Neural progenitor cell (in vitro differentiated cells): ENCODE results near the gene PMEPA1. TPM values are rescaled to one million over a fixed set of nuclear protein-coding genes. Genes with fewer than 3 reads are reported as not detected.

Experiments
- DNase-seq: peaks from one replicate; pipeline ENCODE4 v3.0.0-alpha.2; 2016; ENCODE audit warnings: low spot score
- H2AFZ ChIP-seq: fragments of 200-600 bp; sonication (generic); replicated peaks from 2 replicates; pipeline ENCODE4 v1.6.1; 2016; ENCODE audit warnings: antibody characterized with exemption
- H3F3A ChIP-seq: fragments of 200-600 bp; sonication (generic); 2 replicates; pipeline ENCODE4 v1.6.1; 2016; ENCODE audit warnings: antibody characterized with exemption, low read depth
- H3K27ac ChIP-seq: fragments of 200-600 bp; sonication (generic); 2 replicates; pipeline ENCODE4 v1.5.1; 2016; ENCODE audit warnings: mild to moderate bottlenecking
- H3K27me3 ChIP-seq: fragments of 200-600 bp; sonication (generic); 2 replicates; pipeline ENCODE4 v1.6.1; 2016; ENCODE audit warnings: mild to moderate bottlenecking, moderate library complexity
- H3K36me3 ChIP-seq: fragments of 200-600 bp; sonication (generic); 2 replicates; pipeline ENCODE4 v1.5.1; 2016
- H3K4me1 ChIP-seq: fragments of 200-600 bp; sonication (generic); 2 replicates; pipeline ENCODE4 v1.6.1; 2016; ENCODE audit warnings: mixed run types
- H3K4me2 ChIP-seq: fragments of 200-600 bp; sonication (generic); 2 replicates; pipeline ENCODE4 v1.6.1; 2016
- H3K4me3 ChIP-seq: fragments of 200-600 bp; sonication (generic); 2 replicates; pipeline ENCODE4 v1.5.1; 2016
- H3K79me2 ChIP-seq: fragments of 200-600 bp; sonication (generic); 2 replicates; pipeline ENCODE4 v1.6.1; 2016; ENCODE audit warnings: low read depth
- H3K9ac ChIP-seq: fragments of 200-600 bp; sonication (generic); 2 replicates; pipeline ENCODE4 v1.6.1; 2016
- H3K9me3 ChIP-seq: fragments of 200-600 bp; sonication (generic); 2 replicates; pipeline ENCODE4 v1.5.1; 2016; ENCODE audit warnings: low read depth
- H4K20me1 ChIP-seq: fragments of 200-600 bp; sonication (generic); 2 replicates; pipeline ENCODE4 v1.6.1; 2016; ENCODE audit warnings: low read depth
- H3K27ac Mint-ChIP-seq: 3 replicates; pipeline ENCODE4 v1.8.0; 2021; ENCODE audit warnings: mixed read lengths
- H3K27me3 Mint-ChIP-seq: 2 replicates; pipeline ENCODE4 v1.8.0; 2022; ENCODE audit warnings: low read depth, mild to moderate bottlenecking, inconsistent platforms, moderate library complexity, mixed read lengths; ENCODE audit not compliant: insufficient read depth
- H3K36me3 Mint-ChIP-seq: 3 replicates; pipeline ENCODE4 v1.8.0; 2021; ENCODE audit warnings: mixed read lengths
- H3K4me1 Mint-ChIP-seq: 3 replicates; pipeline ENCODE4 v1.8.0; 2021; ENCODE audit warnings: mixed read lengths
- H3K4me3 Mint-ChIP-seq: 3 replicates; pipeline ENCODE4 v1.8.0; 2021; ENCODE audit warnings: mild to moderate bottlenecking, moderate library complexity, mixed read lengths
- H3K9me3 Mint-ChIP-seq: 3 replicates; pipeline ENCODE4 v1.8.0; 2020; ENCODE audit warnings: mixed read lengths
- EZH2 ChIP-seq: fragments of 200-600 bp; sonication (generic); IDR thresholded peaks from 2 replicates; pipeline ENCODE4 v1.6.1; 2017; ENCODE audit warnings: antibody characterized with exemption, mild to moderate bottlenecking, moderate library complexity
- EZH2phosphoT487 ChIP-seq: fragments of 200-600 bp; sonication (generic); IDR thresholded peaks from 2 replicates; pipeline ENCODE4 v1.6.1; 2017; ENCODE audit warnings: antibody characterized with exemption
- total RNA-seq: library from RNA; depleted of rRNA; stranded (reverse); fragments of >200 nt; gene quantifications from 2 replicates; pipeline ENCODE4 v1.2.3, GENCODE V29; 2015; ENCODE audit warnings: low replicate concordance
- TF ChIP-seq, protein P1 (sequence below): fragments of 200-600 bp; sonication (generic); IDR thresholded peaks from 2 replicates; pipeline ENCODE4 v1.5.1; 2017; ENCODE audit warnings: antibody characterized with exemption, mild to moderate bottlenecking

The PMEPA1 gene
- total RNA-seq, 1 donor from 2014 or later: 1.7 TPM

DNA sequence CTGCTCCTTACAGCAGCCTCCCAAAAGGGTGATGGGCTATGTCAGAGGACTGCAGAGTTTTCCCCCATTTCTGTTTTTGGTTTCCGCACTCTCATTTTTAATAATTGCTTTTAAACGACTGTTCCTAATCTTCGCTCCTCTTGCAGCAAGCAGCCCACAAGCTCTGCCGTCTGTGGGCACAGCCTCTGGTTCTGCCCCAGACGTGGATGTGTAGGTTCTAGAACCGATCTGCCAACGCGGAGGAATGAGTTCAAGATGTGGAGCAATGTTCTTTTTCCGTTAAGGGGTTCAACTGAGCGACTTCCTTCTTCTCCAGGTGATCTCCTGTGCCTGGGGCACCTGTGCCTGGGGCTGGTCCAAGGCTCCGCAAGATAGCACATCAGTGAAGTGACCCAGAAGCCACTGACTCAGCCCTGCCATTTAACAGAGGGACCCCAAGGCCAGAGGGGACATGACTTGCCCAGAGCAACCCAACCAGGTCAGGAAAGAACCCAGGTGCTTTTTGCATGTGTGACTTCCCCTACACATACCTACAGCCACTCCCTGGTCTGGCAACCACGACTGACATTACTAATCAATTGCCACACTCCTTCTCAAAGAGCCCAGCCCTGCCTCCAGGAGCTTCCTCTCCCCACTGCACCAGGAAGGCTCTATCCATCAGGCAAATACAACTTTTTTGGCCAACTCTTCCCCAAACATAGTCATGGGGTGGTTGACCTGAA lies 22.7 kb downstream of the PMEPA1 start:
- TF ChIP-seq, protein P1, sequence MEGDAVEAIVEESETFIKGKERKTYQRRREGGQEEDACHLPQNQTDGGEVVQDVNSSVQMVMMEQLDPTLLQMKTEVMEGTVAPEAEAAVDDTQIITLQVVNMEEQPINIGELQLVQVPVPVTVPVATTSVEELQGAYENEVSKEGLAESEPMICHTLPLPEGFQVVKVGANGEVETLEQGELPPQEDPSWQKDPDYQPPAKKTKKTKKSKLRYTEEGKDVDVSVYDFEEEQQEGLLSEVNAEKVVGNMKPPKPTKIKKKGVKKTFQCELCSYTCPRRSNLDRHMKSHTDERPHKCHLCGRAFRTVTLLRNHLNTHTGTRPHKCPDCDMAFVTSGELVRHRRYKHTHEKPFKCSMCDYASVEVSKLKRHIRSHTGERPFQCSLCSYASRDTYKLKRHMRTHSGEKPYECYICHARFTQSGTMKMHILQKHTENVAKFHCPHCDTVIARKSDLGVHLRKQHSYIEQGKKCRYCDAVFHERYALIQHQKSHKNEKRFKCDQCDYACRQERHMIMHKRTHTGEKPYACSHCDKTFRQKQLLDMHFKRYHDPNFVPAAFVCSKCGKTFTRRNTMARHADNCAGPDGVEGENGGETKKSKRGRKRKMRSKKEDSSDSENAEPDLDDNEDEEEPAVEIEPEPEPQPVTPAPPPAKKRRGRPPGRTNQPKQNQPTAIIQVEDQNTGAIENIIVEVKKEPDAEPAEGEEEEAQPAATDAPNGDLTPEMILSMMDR: no peak
- TF ChIP-seq EZH2 (no peak), EZH2phosphoT487 (no peak)
- H3K4me2 ChIP-seq: no peak overlapping the region
- H3K27me3 Mint-ChIP-seq: peaks cover 17% of the 10 kb centered on the region
- H3K9ac ChIP-seq: no peak overlapping the region
- H3K27ac ChIP-seq: no peak overlapping the region
- peak overlapping the region; percentile 66 for H3K4me3 Mint-ChIP-seq
- H3K4me1 Mint-ChIP-seq: peaks cover 67% of the 10 kb centered on the region
- no peaks in the 10 kb centered on the region for H3K27me3 ChIP-seq
- H3K79me2 ChIP-seq: no peaks in the 10 kb centered on the region
- no peaks in the 10 kb centered on the region for H3K9me3 ChIP-seq
- H2AFZ ChIP-seq: no peak overlapping the region
- no peaks in the 10 kb centered on the region for H3F3A ChIP-seq
- H3K36me3 ChIP-seq: no peaks in the 10 kb centered on the region
- H3K36me3 Mint-ChIP-seq: no peaks in the 10 kb centered on the region
- H3K9me3 Mint-ChIP-seq: no peaks in the 10 kb centered on the region
- no peak overlapping the region for H3K27ac Mint-ChIP-seq
- DNase-seq: no peak
- no peak overlapping the region for H3K4me3 ChIP-seq
- H3K4me1 ChIP-seq: peaks cover 19% of the 10 kb centered on the region
- no peaks in the 10 kb centered on the region for H4K20me1 ChIP-seq

DNA sequence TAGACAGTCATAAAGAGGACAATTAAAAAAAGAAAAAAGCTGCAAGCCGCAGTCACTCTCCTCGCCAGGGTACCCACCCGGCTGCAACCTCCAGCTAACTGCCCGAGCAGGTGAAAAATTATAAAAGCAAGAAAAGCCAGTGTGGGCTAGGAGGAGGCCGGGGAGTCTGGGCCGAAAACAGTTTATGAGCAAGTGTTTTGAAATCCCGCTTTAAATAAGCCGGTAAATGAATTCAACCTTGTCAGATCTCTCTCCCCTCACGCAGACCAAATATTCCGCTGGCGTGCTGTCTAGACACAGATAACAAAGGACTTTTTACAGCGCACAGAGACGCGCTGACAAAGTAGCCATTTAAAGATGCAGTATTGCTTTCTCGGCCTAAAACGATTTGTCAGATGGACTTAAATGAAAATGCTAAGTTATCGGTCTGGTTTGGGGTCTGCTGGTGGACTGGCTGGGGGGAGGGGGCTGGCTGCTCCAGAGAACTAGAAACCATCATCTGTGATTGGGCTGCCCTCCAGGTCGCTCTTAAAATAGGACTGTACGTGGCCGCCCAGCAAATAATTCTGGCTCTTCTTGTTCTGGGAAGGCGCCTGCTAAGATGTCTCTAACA lies 24.6 kb downstream of the PMEPA1 start:
- H3K27ac ChIP-seq: no peak overlapping the region

DNA sequence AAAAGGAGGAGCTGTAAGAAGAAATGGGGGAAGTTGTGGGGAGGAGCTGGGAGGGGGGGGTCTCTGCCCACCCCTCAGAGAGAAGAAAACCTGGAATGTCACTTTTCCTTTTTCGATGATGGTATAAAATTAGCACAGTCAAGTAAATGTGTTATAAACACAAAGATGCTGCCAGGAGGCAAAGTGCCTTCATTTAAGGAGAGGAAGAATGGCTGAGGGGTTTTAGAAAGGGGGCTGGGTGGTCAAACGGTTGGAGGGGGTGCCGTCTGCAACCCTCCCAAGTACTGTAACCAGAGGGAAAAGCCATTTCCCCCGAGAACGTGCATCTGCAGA lies 25.0 kb downstream of the PMEPA1 start:
- TF ChIP-seq EZH2phosphoT487: no peak
- TF ChIP-seq, protein P1: no peak
- no peak for TF ChIP-seq EZH2
- no peak for DNase-seq
- H3F3A ChIP-seq: no peaks in the 10 kb centered on the region
- H3K27me3 ChIP-seq: no peaks in the 10 kb centered on the region
- Mint-ChIP-seq H3K4me1 (peaks cover 78% of the 10 kb centered on the region), H3K9me3 (no peaks in the 10 kb centered on the region), H3K36me3 (no peaks in the 10 kb centered on the region), H3K27ac (peak overlapping the region; percentile 67), H3K4me3 (peak overlapping the region; percentile 48), H3K27me3 (peaks cover 11% of the 10 kb centered on the region)
- no peaks in the 10 kb centered on the region for H3K79me2 ChIP-seq
- peak overlapping the region; percentile 44 for H3K4me2 ChIP-seq
- no peak overlapping the region for H3K4me3 ChIP-seq
- H4K20me1 ChIP-seq: no peaks in the 10 kb centered on the region
- no peak overlapping the region for H2AFZ ChIP-seq
- no peak overlapping the region for H3K9ac ChIP-seq
- peaks cover 19% of the 10 kb centered on the region for H3K4me1 ChIP-seq
- no peaks in the 10 kb centered on the region for H3K36me3 ChIP-seq
- H3K27ac ChIP-seq: no peak overlapping the region
- H3K9me3 ChIP-seq: no peaks in the 10 kb centered on the region

More for the DNA sequence above, 24.6 kb downstream of the PMEPA1 start:
- Histone ChIP-seq H3K36me3 (no peaks in the 10 kb centered on the region), H3K4me2 (peak overlapping the region; percentile 44), H3F3A (no peaks in the 10 kb centered on the region), H3K9me3 (no peaks in the 10 kb centered on the region), H3K4me1 (peaks cover 19% of the 10 kb centered on the region), H3K79me2 (no peaks in the 10 kb centered on the region), H3K27me3 (no peaks in the 10 kb centered on the region), H3K9ac (no peak overlapping the region), H3K4me3 (no peak overlapping the region), H4K20me1 (no peaks in the 10 kb centered on the region), H2AFZ (no peak overlapping the region)
- Mint-ChIP-seq H3K27me3 (peaks cover 11% of the 10 kb centered on the region), H3K9me3 (no peaks in the 10 kb centered on the region), H3K4me3 (peak overlapping the region; percentile 48), H3K4me1 (peaks cover 73% of the 10 kb centered on the region), H3K27ac (peak overlapping the region; percentile 67), H3K36me3 (no peaks in the 10 kb centered on the region)
- TF ChIP-seq EZH2 (no peak), EZH2phosphoT487 (no peak)
- TF ChIP-seq, protein P1: no peak
- no peak for DNase-seq
